Tibial nerve (tissue), 4 donors: ENCODE data around the gene TGFBI. TPM values are rescaled to one million over a fixed set of nuclear protein-coding genes. Genes with fewer than 3 reads are reported as not detected.

Source experiments
- DNase-seq, 2 donors: peaks; one replicate each; pipeline ENCODE4 v3.0.0-alpha.2; 2019; ENCODE audit warnings: low spot score in 2 of 2
- H3K27ac ChIP-seq, 4 donors: fragments of 200-600 bp; sonication (generic) in 3 of 4; one replicate each; pipeline ENCODE4 v1.5.1; 2017 to 2019; ENCODE audit warnings: mild to moderate bottlenecking in 1 of 4
- H3K27me3 ChIP-seq, 2 donors: fragments of 200-600 bp; sonication (generic) in 1 of 2; one replicate each; pipeline versions ENCODE4 v1.5.1 to v1.6.0; 2017 to 2019
- H3K36me3 ChIP-seq, 3 donors: fragments of 200-600 bp; sonication (generic); one replicate each; pipeline ENCODE4 v1.5.1; 2018 to 2019
- H3K4me1 ChIP-seq, 4 donors: fragments of 200-600 bp; sonication (generic) in 3 of 4; one replicate each; pipeline ENCODE4 v1.5.1; 2017 to 2019
- H3K4me3 ChIP-seq, 4 donors: fragments of 200-600 bp; sonication (generic) in 3 of 4; one replicate each; pipeline ENCODE4 v1.5.1; 2017 to 2019; ENCODE audit warnings: mild to moderate bottlenecking in 1 of 4, moderate library complexity in 1 of 4
- H3K9me3 ChIP-seq, 4 donors: fragments of 200-600 bp; sonication (generic) in 3 of 4; one replicate each; pipeline ENCODE4 v1.5.1; 2017 to 2019
- EP300 ChIP-seq, 2 donors: sonication (generic); formaldehyde crosslinking; IDR thresholded peaks; one replicate each; pipeline ENCODE4 v1.6.1; 2017; ENCODE audit warnings: antibody characterized with exemption in 2 of 2, mild to moderate bottlenecking in 1 of 2
- POLR2A ChIP-seq, 2 donors: fragments of 450-650 bp; IDR thresholded peaks; one replicate each; pipeline ENCODE4 v1.6.1; 2017; ENCODE audit warnings: antibody characterized with exemption in 2 of 2, mild to moderate bottlenecking in 2 of 2, moderate library complexity in 2 of 2
- WGBS, 2 donors: methylation state at CpG; one replicate each; pipeline ENCODE4 v1.1.5; 2018; 5-methylcytosine and 5-hydroxymethylcytosine counted together
- total RNA-seq, 4 donors: library from RNA; depleted of rRNA; stranded (reverse); fragments of >200 nt; gene quantifications; one replicate each; pipeline ENCODE4 v1.1.0, GENCODE V29; 2016
- TF ChIP-seq, protein P1 (sequence below), 5 experiments: fragments of 200-600 bp in 3 of 5; fragments of 450-650 bp in 2 of 5; sonication (generic) in 3 of 5; IDR thresholded peaks; one replicate each; pipeline ENCODE4 v1.5.1; 2016 to 2019; ENCODE audit warnings: antibody characterized with exemption in 5 of 5, mild to moderate bottlenecking in 3 of 5, moderate library complexity in 2 of 5

TGFBI gene
- total RNA-seq, 4 donors from 2014 or later = 158 to 291 (median 212) TPM

GRCh38 chr5:136099870-136100269 lies 71.1 kb downstream of the TGFBI start:
- no peak for DNase-seq
- H3K36me3 ChIP-seq = no peaks in the 10 kb centered on the region
- no peak overlapping the region for H3K27ac ChIP-seq
- H3K4me3 ChIP-seq = no peak overlapping the region
- H3K27me3 ChIP-seq = no peaks in the 10 kb centered on the region
- TF ChIP-seq, protein P1, sequence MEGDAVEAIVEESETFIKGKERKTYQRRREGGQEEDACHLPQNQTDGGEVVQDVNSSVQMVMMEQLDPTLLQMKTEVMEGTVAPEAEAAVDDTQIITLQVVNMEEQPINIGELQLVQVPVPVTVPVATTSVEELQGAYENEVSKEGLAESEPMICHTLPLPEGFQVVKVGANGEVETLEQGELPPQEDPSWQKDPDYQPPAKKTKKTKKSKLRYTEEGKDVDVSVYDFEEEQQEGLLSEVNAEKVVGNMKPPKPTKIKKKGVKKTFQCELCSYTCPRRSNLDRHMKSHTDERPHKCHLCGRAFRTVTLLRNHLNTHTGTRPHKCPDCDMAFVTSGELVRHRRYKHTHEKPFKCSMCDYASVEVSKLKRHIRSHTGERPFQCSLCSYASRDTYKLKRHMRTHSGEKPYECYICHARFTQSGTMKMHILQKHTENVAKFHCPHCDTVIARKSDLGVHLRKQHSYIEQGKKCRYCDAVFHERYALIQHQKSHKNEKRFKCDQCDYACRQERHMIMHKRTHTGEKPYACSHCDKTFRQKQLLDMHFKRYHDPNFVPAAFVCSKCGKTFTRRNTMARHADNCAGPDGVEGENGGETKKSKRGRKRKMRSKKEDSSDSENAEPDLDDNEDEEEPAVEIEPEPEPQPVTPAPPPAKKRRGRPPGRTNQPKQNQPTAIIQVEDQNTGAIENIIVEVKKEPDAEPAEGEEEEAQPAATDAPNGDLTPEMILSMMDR (IDR thresholded peaks at IDR 0.05) = no peak
- TF ChIP-seq POLR2A (IDR thresholded peaks at IDR 0.05) (no peak), EP300 (IDR thresholded peaks at IDR 0.05) (no peak)
- 86 to 92% methylated on average over 3 of the region's 3 CpGs for WGBS, 2 donors
- no peaks in the 10 kb centered on the region for H3K9me3 ChIP-seq
- peaks cover 0 to 12% (median 0%) of the 10 kb centered on the region in 4 donors for H3K4me1 ChIP-seq

GRCh38 chr5:136101884-136102283 lies 73.1 kb downstream of the TGFBI start:
- H3K27ac ChIP-seq = no peak overlapping the region
- H3K27me3 ChIP-seq = no peaks in the 10 kb centered on the region
- peaks cover 0 to 10% (median 0%) of the 10 kb centered on the region in 4 donors for H3K4me1 ChIP-seq
- TF ChIP-seq, protein P1 (IDR thresholded peaks at IDR 0.05) = no peak
- TF ChIP-seq EP300 (IDR thresholded peaks at IDR 0.05) = no peak
- DNase-seq = no peak
- no peaks in the 10 kb centered on the region for H3K9me3 ChIP-seq
- no peak overlapping the region for H3K4me3 ChIP-seq
- H3K36me3 ChIP-seq = no peaks in the 10 kb centered on the region
- WGBS, 2 donors = 91 to 100% methylated on average over 1 of the region's 1 CpG

GRCh38 chr5:136103118-136103517 lies 74.3 kb downstream of the TGFBI start:
- Histone ChIP-seq H3K27ac (no peak overlapping the region), H3K9me3 (no peaks in the 10 kb centered on the region), H3K4me1 (peaks cover 0 to 10% (median 0%) of the 10 kb centered on the region in 4 donors), H3K4me3 (no peak overlapping the region), H3K27me3 (no peaks in the 10 kb centered on the region), H3K36me3 (no peaks in the 10 kb centered on the region)
- 100% methylated on average over 1 of the region's 1 CpG for WGBS, 2 donors
- DNase-seq = no peak
- TF ChIP-seq POLR2A (IDR thresholded peaks at IDR 0.05) (no peak), EP300 (IDR thresholded peaks at IDR 0.05) (no peak)
- TF ChIP-seq, protein P1 (IDR thresholded peaks at IDR 0.05) = no peak

- WGBS, 2 donors = 37 to 43% methylated on average over 8 of the region's 8 CpGs
- no peak for TF ChIP-seq POLR2A (IDR thresholded peaks at IDR 0.05)
- no peak for TF ChIP-seq EP300 (IDR thresholded peaks at IDR 0.05)
- TF ChIP-seq, protein P1 (IDR thresholded peaks at IDR 0.05) = no peak
- no peak overlapping the region for H3K27ac ChIP-seq
Measured at GRCh38 chr5:136104306-136104965, 75.6 kb downstream of the TGFBI start.

DNA sequence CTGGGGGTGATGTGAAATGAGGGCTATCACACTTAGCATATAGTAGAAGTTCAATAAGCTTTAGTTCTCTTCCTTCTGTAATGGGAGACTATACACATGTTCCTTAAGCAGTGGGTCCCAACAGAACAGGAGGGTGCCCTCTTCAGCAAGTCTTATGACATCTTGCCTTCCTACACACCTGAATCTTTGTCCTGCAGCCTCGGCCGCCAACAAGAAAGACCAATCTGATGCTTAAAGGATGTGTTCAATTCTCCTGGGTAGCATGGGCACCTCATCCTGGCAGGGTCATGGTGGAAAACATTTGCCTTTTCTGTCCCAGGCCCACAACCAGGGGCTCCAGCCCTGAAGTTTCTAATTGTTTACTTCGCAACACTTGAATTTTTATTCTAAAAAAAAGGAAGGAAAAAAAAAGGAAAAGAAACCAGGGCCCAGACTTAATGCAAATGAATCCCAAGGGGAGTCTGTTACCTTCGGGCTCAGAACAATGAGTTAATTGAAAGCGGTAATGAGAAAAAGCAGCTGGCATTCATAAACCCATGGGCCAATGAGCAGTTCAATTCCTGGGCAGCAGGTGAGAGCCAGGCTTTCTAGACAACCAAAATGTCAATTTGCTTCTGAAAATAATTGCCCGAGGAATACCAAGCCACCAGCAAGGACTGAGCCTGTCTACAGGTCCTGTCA lies 77.7 kb downstream of the TGFBI start:
- WGBS, 2 donors = 79 to 85% methylated on average over 6 of the region's 6 CpGs
- TF ChIP-seq EP300 (IDR thresholded peaks at IDR 0.05) = no peak
- TF ChIP-seq POLR2A (IDR thresholded peaks at IDR 0.05) = no peak
- TF ChIP-seq, protein P1 (IDR thresholded peaks at IDR 0.05) = no peak
- Histone ChIP-seq H3K27me3 (no peaks in the 10 kb centered on the region), H3K4me3 (no peak overlapping the region), H3K27ac (no peak overlapping the region), H3K9me3 (no peaks in the 10 kb centered on the region), H3K36me3 (no peaks in the 10 kb centered on the region), H3K4me1 (peaks cover 0 to 10% (median 0%) of the 10 kb centered on the region in 4 donors)
- DNase-seq = no peak

More at GRCh38 chr5:136104306-136104965, 75.6 kb downstream of the TGFBI start:
- Histone ChIP-seq H3K36me3 (no peaks in the 10 kb centered on the region), H3K4me1 (peaks cover 0 to 10% (median 0%) of the 10 kb centered on the region in 4 donors), H3K27me3 (no peaks in the 10 kb centered on the region), H3K9me3 (no peaks in the 10 kb centered on the region), H3K4me3 (no peak overlapping the region)
- DNase-seq = no peak
